Testis (tissue), 3 donors: ENCODE measurements around the gene TXNRD2. TPM values are rescaled to one million over a fixed set of nuclear protein-coding genes. Genes with fewer than 3 reads are reported as not detected.
"Not testable (repeated sequence)": the region's sequence is repeated elsewhere in the genome, so short reads cannot be mapped to it uniquely, and the experiment has no call there.

Experiments used
- DNase-seq: peaks from one replicate; pipeline ENCODE4 v3.0.0-alpha.2; 2019
- H3K27ac ChIP-seq, 2 donors: fragments of 200-600 bp; sonication (generic); one replicate each; pipeline ENCODE4 v1.5.1; 2019
- H3K27me3 ChIP-seq: fragments of 200-600 bp; sonication (generic); one replicate; pipeline ENCODE4 v1.5.1; 2019
- H3K36me3 ChIP-seq: fragments of 200-600 bp; sonication (generic); one replicate; pipeline ENCODE4 v1.5.1; 2017; ENCODE audit warnings: low read depth; ENCODE audit errors: missing control alignments
- H3K4me1 ChIP-seq: fragments of 200-600 bp; sonication (generic); one replicate; pipeline ENCODE4 v1.5.1; 2019
- H3K4me3 ChIP-seq, 2 donors: fragments of 200-600 bp; sonication (generic); one replicate each; pipeline ENCODE4 v1.5.1; 2017 to 2019
- H3K9me3 ChIP-seq: fragments of 200-600 bp; sonication (generic); one replicate; pipeline ENCODE4 v1.5.1; 2017
- POLR2A ChIP-seq: fragments of 450-650 bp; IDR thresholded peaks from one replicate; pipeline ENCODE4 v1.6.1; 2017; ENCODE audit warnings: antibody characterized with exemption, mild to moderate bottlenecking, moderate library complexity
- WGBS, 2 donors: methylation state at CpG; one replicate each; pipeline ENCODE4 v1.1.5; 2018; 5-methylcytosine and 5-hydroxymethylcytosine counted together
- intact Hi-C: fragments of 100-400 bp; cut with DNase I; formaldehyde crosslinking; loops from one replicate; pipeline ENCODE4 v1.15.1; 2023; ENCODE audit warnings: low total_unique reads
- polyA plus RNA-seq: library from polyadenylated mRNA; stranded (reverse); fragments of 350-450 nt; fragmentation: Illumina TruSeq; extraction: RNeasy Lipid Tissue Mini Kit (QIAGEN cat#74804); gene quantifications from one replicate; pipeline ENCODE4 v1.2.3, GENCODE V29; 2014; ENCODE audit warnings: low read depth, low replicate concordance; ENCODE audit not compliant: insufficient read depth
- total RNA-seq, 2 donors: library from RNA; depleted of rRNA; stranded (reverse); fragments of >200 nt; gene quantifications; one replicate each; pipeline ENCODE4 v1.2.3, GENCODE V29; 2016
- TF ChIP-seq, protein P1 (sequence below), 3 experiments: fragments of 450-650 bp in 2 of 3; fragments of 200-600 bp in 1 of 3; sonication (generic) in 1 of 3; IDR thresholded peaks; one replicate each; pipeline ENCODE4 v1.5.1; 2016 to 2019; ENCODE audit warnings: antibody characterized with exemption in 3 of 3, mild to moderate bottlenecking in 2 of 3, moderate library complexity in 1 of 3

The TXNRD2 gene
- total and polyA plus RNA-seq, 3 donors from 2014 or later: 28.7 to 49.9 (median 36.6) TPM

DNA sequence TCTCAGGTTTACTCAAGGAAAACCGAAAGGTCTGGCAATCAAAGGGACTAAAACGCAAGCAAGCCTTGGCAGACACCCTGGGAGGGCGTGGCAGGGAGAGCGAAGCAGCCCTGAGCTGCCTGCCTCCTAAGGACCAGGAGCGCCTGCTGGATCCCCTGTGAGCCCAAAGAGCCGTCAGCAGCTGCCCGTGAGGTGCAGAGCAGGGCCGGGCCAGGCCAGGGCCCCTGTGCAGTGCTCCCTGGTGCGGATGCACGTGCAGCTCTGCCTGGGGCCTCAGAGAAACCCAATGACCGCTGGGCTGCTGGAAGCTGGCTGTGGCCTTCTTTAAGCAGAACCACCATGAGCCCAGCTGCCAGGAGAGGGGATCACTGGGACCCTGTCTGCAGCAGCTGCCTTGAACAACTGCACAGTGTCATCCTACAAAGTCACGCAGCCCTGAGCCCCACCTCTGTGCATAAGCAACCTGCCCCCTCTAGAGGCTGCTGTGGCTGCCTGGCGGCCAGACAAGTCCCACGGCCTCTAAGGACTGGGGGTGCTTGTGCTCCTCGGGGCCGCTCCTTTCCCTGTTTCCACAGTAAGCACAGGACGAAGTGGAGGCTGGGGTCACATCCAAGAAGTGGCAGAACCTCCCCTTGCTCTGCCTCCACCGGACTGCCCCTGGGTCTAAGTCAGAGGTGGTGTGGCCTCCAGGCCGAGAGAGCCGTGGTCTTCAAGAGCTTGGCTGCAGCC, 29.2 kb downstream of the TXNRD2 start:
- intact Hi-C loops: loop anchor here (5.0 kb wide), 1 partner anchor 180 kb away; no protein-coding TSS in a partner anchor
- WGBS, 2 donors: 57 to 66% methylated on average over 7 to 18 of the region's 20 CpGs
- peak; percentile 45 for DNase-seq
- Histone ChIP-seq H3K4me1 (no peaks in the 10 kb centered on the region), H3K36me3 (no peaks in the 10 kb centered on the region), H3K4me3 (no peak overlapping the region), H3K9me3 (no peaks in the 10 kb centered on the region), H3K27me3 (no peaks in the 10 kb centered on the region), H3K27ac (no peak overlapping the region)
- TF ChIP-seq, protein P1, sequence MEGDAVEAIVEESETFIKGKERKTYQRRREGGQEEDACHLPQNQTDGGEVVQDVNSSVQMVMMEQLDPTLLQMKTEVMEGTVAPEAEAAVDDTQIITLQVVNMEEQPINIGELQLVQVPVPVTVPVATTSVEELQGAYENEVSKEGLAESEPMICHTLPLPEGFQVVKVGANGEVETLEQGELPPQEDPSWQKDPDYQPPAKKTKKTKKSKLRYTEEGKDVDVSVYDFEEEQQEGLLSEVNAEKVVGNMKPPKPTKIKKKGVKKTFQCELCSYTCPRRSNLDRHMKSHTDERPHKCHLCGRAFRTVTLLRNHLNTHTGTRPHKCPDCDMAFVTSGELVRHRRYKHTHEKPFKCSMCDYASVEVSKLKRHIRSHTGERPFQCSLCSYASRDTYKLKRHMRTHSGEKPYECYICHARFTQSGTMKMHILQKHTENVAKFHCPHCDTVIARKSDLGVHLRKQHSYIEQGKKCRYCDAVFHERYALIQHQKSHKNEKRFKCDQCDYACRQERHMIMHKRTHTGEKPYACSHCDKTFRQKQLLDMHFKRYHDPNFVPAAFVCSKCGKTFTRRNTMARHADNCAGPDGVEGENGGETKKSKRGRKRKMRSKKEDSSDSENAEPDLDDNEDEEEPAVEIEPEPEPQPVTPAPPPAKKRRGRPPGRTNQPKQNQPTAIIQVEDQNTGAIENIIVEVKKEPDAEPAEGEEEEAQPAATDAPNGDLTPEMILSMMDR (IDR thresholded peaks at IDR 0.05): no peak
- TF ChIP-seq POLR2A: no peak

DNA sequence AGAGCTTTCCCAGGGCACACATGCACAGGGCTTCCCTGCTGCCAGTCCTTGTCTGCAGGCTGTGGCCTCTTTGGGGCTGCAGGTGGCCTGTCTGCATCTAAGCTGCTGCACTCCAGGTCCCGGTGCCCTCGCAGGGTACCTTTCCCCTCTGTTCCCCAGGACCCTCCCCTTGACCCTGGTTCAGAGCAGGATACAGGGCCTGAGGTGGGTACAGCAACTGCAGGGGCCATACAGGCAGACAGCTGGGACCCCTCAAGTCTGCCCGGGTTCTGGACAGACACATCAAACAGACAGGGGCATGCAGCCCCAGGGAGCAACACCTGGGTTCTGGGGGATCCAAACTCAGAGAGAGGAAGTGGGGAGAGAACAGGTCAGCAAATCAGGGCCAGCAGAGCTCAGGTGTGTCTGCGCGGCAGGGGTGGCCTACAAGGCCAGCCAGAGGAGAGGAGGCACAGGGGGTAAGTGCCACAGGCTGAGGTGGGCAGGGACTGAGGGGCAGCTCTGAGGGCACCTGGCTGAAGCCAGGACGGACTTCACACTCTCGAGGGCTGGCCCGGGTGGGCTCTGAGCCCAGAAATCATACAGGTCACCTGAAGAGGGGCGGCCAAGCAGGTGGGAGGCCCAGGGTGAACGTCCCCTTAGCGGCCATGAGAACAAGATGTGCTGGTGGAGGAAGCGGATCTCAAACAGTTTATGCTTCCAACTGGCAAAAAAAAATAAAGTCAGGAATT, 29.9 kb downstream of the TXNRD2 start:
- no peaks in the 10 kb centered on the region for H3K4me1 ChIP-seq
- no peaks in the 10 kb centered on the region for H3K9me3 ChIP-seq
- no peak for TF ChIP-seq POLR2A
- TF ChIP-seq, protein P1 (IDR thresholded peaks at IDR 0.05): no peak
- no peak overlapping the region for H3K27ac ChIP-seq
- H3K36me3 ChIP-seq: no peaks in the 10 kb centered on the region
- no peak overlapping the region for H3K4me3 ChIP-seq
- no peaks in the 10 kb centered on the region for H3K27me3 ChIP-seq
- DNase-seq: no peak
- 83 to 88% methylated on average over 12 of the region's 12 CpGs for WGBS, 2 donors
- intact Hi-C loops: loop anchor here (5.0 kb wide), 1 partner anchor 179 kb away; no protein-coding TSS in a partner anchor

DNA sequence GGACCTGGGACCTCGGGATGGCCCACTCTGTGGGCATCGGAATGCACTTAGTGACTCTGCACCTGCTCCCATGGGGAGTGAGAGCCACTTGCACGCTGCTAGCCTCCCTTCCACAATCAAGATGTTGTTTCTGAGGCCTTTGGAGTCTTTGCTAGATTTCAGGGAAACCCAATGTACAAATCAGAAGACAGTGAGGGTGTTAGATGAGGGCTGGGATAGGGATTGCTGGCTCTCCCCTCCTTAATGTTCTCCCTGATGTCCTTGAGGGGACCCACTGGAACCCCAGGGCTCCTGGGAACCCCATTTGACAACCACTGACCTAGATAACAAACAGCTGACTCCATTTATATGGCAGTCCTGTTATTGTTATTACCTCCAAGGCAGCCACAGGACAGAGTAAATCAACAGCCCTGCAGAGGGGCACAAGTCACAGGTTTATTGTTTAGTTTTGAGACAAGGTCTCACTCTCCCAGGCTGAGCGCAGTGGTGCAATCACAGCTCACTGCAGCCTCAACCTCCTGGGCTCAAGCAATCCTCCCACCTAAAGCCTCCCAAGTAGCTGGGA, 31.4 kb downstream of the TXNRD2 start:
- WGBS, 2 donors: 35 to 58% methylated on average over 2 to 4 of the region's 4 CpGs
- no peaks in the 10 kb centered on the region for H3K9me3 ChIP-seq
- no peak overlapping the region for H3K27ac ChIP-seq
- no peak for TF ChIP-seq POLR2A
- TF ChIP-seq, protein P1 (IDR thresholded peaks at IDR 0.05): peak in 1 of 3 experiments; percentile 3
- H3K36me3 ChIP-seq: no peaks in the 10 kb centered on the region
- H3K4me1 ChIP-seq: no peaks in the 10 kb centered on the region
- intact Hi-C loops: loop anchor here (5.0 kb wide), 1 partner anchor 178 kb away; no protein-coding TSS in a partner anchor
- no peak overlapping the region for H3K4me3 ChIP-seq
- no peak for DNase-seq
- H3K27me3 ChIP-seq: no peaks in the 10 kb centered on the region

DNA sequence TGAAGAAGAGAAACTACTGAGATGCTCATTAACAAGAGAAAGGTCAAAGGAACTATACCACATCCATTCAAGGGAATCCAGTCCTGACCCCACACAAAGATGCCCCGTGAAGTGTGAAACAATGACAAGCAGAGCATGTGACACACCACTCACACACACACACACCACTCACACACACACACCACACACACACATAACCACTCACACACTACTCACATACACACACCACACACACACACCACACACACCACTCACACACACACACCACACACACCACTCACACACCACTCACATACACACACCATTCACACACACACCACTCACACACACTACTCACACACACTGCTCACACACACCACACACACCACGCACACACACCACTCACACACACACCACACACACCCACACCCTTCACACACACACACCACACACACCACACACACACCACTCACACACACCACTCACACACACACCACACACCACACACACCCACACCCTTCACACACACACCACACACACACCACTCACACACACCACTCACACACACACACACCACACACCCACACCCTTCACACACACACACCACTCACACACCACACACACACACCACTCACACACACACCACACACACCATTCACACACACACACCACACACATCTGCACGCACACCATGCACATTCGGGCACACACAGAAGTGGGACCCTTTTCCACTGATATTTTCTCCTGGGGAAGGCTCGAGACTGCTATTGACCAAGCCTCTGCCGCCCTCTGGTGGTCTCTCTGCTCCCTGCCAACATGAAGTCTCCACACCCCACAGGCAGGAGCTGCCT, 32.1 kb downstream of the TXNRD2 start:
- H3K4me3 ChIP-seq: no peak overlapping the region
- no peak overlapping the region for H3K27ac ChIP-seq
- no peaks in the 10 kb centered on the region for H3K36me3 ChIP-seq
- TF ChIP-seq POLR2A: no peak
- TF ChIP-seq, protein P1 (IDR thresholded peaks at IDR 0.05): peak; percentile 76 to 87 (median 77)
- 47 to 52% methylated on average over 4 to 6 of the region's 6 CpGs for WGBS, 2 donors
- no peaks in the 10 kb centered on the region for H3K9me3 ChIP-seq
- H3K4me1 ChIP-seq: peaks cover 1% of the 10 kb centered on the region
- intact Hi-C loops: loop anchor here (5.0 kb wide), 1 partner anchor 177 kb away; no protein-coding TSS in a partner anchor
- H3K27me3 ChIP-seq: no peaks in the 10 kb centered on the region
- DNase-seq: peak; percentile 92

DNA sequence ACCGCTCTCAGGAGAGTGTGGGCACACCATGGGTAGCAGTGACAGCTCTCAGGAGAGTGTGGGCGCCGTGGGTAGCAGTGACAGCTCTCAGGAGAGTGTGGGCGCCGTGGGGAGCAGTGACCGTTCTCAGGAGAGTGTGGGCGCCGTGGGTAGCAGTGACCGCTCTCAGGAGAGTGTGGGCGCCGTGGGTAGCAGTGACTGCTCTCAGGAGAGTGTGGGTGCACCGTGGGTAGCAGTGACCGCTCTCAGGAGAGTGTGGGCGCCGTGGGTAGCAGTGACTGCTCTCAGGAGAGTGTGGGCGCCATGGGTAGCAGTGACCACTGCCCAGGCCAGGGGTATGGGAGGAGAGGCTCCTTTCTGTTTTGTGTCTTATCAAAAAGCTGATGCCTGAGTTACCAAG, 33.7 kb downstream of the TXNRD2 start:
- H3K9me3 ChIP-seq, H3K4me3 ChIP-seq, H3K27ac ChIP-seq, DNase-seq, H3K4me1 ChIP-seq, H3K27me3 ChIP-seq, H3K36me3 ChIP-seq, intact Hi-C loops: not testable (repeated sequence)
- 92 to 94% methylated on average over 10 to 16 of the region's 16 CpGs for WGBS, 2 donors

DNA sequence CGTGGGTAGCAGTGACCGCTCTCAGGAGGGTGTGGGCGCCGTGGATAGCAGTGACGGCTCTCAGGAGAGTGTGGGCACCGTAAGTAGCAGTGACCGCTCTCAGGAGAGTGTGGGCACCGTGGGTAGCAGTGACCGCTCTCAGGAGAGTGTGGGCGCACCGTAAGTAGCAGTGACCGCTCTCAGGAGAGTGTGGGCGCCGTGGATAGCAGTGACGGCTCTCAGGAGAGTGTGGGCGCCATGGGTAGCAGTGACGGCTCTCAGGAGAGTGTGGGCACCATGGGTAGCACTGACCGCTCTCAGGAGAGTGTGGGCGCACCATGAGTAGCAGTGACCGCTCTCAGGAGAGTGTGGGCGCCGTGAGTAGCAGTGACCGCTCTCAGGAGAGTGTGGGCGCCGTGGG, 34.8 kb downstream of the TXNRD2 start:
- H3K27ac ChIP-seq, H3K9me3 ChIP-seq, H3K4me3 ChIP-seq, DNase-seq, H3K4me1 ChIP-seq, H3K36me3 ChIP-seq, intact Hi-C loops, H3K27me3 ChIP-seq: not testable (repeated sequence)
- 91 to 92% methylated on average over 25 of the region's 25 CpGs for WGBS, 2 donors
